Natural killer cell (primary cell): ENCODE data around the gene SPAG8. TPM values are rescaled to one million over a fixed set of nuclear protein-coding genes. Genes with fewer than 3 reads are reported as not detected.

ENCODE experiments used
- ATAC-seq, 3 donors: fragments of 150-1000 bp in 2 of 3; fragments of 200-7000 bp in 1 of 3; cut with Tn5 transposase; 1 replicate in 1 of 3; 2 replicates in 2 of 3; pipeline ENCODE4 v1.10.0; 2021; ENCODE audit warnings: mild to moderate bottlenecking in 2 of 3, moderate library complexity in 2 of 3
- DNase-seq, 2 donors: peaks; one replicate each; pipeline versions ENCODE4 v3.0.0 to v3.0.0-alpha.2; 2013 to 2021; ENCODE audit warnings: mixed read lengths in 1 of 2
- H3K27ac ChIP-seq: one replicate; pipeline ENCODE4 v1.5.1; 2013; ENCODE audit warnings: mild to moderate bottlenecking, low read length
- H3K27me3 ChIP-seq: one replicate; pipeline ENCODE4 v1.6.1; 2013; ENCODE audit warnings: low read length; ENCODE audit not compliant: control insufficient read depth, insufficient read depth
- H3K36me3 ChIP-seq: one replicate; pipeline ENCODE4 v1.6.1; 2013; ENCODE audit warnings: low read length; ENCODE audit not compliant: control insufficient read depth, insufficient read depth
- H3K4me1 ChIP-seq: one replicate; pipeline ENCODE4 v1.6.1; 2013; ENCODE audit warnings: low read length; ENCODE audit not compliant: control insufficient read depth, insufficient read depth
- H3K4me3 ChIP-seq: one replicate; pipeline ENCODE4 v1.5.1; 2013; ENCODE audit warnings: low read length
- H3K9me3 ChIP-seq: one replicate; pipeline ENCODE4 v1.6.1; 2013; ENCODE audit warnings: low read length; ENCODE audit not compliant: control insufficient read depth, insufficient read depth
- H3K27ac Mint-ChIP-seq, 2 donors: one replicate each; pipeline ENCODE4 v1.8.0; 2022; ENCODE audit warnings: mild to moderate bottlenecking in 2 of 2, mixed read lengths in 2 of 2, moderate library complexity in 1 of 2
- H3K27me3 Mint-ChIP-seq, 2 donors: one replicate each; pipeline ENCODE4 v1.8.0; 2022; ENCODE audit warnings: low read depth in 2 of 2, mixed read lengths in 2 of 2
- H3K36me3 Mint-ChIP-seq: one replicate; pipeline ENCODE4 v1.8.0; 2022; ENCODE audit warnings: mixed read lengths
- H3K4me1 Mint-ChIP-seq, 2 donors: one replicate each; pipeline ENCODE4 v1.8.0; 2022; ENCODE audit warnings: mixed read lengths in 2 of 2
- H3K4me3 Mint-ChIP-seq: one replicate; pipeline ENCODE4 v1.8.0; 2022; ENCODE audit warnings: mild to moderate bottlenecking, moderate library complexity, mixed read lengths
- H3K9me3 Mint-ChIP-seq, 2 donors: one replicate each; pipeline ENCODE4 v1.8.0; 2022; ENCODE audit warnings: mixed read lengths in 2 of 2
- WGBS: methylation state at CpG from one replicate; pipeline ENCODE4 v1.1.7; 2013; ENCODE audit warnings: missing lambda C conversion rate; ENCODE audit not compliant: insufficient coverage; 5-methylcytosine and 5-hydroxymethylcytosine counted together
- intact Hi-C: fragments of 100-400 bp; cut with micrococcal nuclease; formaldehyde crosslinking; loops from one replicate; pipeline ENCODE4 v1.14.2; 2022
- total RNA-seq, 4 donors: library from RNA; stranded (reverse); fragments of 120-200 nt in 1 of 4; gene quantifications; one replicate each; pipeline versions ENCODE4 v1.2.3 to v1.2.4, GENCODE V29; 2013 to 2022
- TF ChIP-seq, protein P1 (sequence below): fragments of 200-600 bp; IDR thresholded peaks from one replicate; pipeline ENCODE4 v1.8.0; 2022; ENCODE audit warnings: antibody characterized with exemption

SPAG8 gene
- total RNA-seq, 3 donors from 2014 or later (not counting 1 experiment from before 2014, with no cell fraction given), result 2.0 to 2.4 (median 2.1) TPM

DNA sequence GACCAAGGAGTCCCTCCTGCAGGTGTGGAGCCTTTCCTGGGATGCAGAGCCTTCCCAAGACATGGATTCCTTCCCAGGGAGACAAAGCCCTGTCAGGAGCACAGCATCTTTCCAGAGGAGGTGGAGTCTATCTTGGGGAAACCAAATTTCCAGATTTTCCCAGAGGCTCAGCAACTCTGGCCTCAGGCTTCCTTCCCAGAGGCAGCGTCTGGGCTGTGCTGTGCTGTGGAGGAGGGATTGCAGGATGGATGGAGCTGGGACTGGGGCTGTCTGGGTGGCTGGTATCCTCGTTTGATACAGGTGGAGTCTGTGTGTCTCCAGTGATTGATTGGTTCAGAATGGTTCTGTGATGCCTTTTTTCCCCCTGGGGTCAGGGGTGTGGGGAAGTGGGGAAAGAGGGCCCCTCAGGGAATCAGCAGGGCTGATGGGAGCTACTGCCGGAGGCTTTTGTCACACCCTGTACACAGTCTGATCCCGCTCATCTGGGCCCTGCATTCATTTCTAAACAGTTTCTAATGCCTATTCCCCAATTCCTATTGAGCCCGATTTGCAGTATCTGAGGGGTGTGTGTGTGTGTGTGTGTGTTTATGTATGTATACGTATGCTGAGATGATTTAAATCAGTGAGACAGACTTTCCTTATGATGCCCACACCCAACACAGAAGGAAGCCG, 42.2 kb upstream of the SPAG8 start:
- TF ChIP-seq, protein P1, sequence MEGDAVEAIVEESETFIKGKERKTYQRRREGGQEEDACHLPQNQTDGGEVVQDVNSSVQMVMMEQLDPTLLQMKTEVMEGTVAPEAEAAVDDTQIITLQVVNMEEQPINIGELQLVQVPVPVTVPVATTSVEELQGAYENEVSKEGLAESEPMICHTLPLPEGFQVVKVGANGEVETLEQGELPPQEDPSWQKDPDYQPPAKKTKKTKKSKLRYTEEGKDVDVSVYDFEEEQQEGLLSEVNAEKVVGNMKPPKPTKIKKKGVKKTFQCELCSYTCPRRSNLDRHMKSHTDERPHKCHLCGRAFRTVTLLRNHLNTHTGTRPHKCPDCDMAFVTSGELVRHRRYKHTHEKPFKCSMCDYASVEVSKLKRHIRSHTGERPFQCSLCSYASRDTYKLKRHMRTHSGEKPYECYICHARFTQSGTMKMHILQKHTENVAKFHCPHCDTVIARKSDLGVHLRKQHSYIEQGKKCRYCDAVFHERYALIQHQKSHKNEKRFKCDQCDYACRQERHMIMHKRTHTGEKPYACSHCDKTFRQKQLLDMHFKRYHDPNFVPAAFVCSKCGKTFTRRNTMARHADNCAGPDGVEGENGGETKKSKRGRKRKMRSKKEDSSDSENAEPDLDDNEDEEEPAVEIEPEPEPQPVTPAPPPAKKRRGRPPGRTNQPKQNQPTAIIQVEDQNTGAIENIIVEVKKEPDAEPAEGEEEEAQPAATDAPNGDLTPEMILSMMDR, result no peak
- intact Hi-C loops, result no loop called here
- Histone ChIP-seq H3K4me3 (no peak overlapping the region), H3K36me3 (no peaks in the 10 kb centered on the region), H3K4me1 (no peaks in the 10 kb centered on the region), H3K27ac (no peak overlapping the region), H3K9me3 (no peaks in the 10 kb centered on the region), H3K27me3 (peaks cover 2% of the 10 kb centered on the region)
- Mint-ChIP-seq H3K36me3 (no peaks in the 10 kb centered on the region), H3K4me3 (no peak overlapping the region), H3K4me1 (peaks cover 6 to 11% of the 10 kb centered on the region in 2 donors), H3K27me3 (peaks cover 0 to 6% of the 10 kb centered on the region in 2 donors), H3K27ac (no peak overlapping the region), H3K9me3 (no peaks in the 10 kb centered on the region)
- no peak for ATAC-seq
- peak in 1 of 2 donors; percentile 4 for DNase-seq
- 85% methylated on average over 3 of the region's 7 CpGs for whole genome bisulfite sequencing

DNA sequence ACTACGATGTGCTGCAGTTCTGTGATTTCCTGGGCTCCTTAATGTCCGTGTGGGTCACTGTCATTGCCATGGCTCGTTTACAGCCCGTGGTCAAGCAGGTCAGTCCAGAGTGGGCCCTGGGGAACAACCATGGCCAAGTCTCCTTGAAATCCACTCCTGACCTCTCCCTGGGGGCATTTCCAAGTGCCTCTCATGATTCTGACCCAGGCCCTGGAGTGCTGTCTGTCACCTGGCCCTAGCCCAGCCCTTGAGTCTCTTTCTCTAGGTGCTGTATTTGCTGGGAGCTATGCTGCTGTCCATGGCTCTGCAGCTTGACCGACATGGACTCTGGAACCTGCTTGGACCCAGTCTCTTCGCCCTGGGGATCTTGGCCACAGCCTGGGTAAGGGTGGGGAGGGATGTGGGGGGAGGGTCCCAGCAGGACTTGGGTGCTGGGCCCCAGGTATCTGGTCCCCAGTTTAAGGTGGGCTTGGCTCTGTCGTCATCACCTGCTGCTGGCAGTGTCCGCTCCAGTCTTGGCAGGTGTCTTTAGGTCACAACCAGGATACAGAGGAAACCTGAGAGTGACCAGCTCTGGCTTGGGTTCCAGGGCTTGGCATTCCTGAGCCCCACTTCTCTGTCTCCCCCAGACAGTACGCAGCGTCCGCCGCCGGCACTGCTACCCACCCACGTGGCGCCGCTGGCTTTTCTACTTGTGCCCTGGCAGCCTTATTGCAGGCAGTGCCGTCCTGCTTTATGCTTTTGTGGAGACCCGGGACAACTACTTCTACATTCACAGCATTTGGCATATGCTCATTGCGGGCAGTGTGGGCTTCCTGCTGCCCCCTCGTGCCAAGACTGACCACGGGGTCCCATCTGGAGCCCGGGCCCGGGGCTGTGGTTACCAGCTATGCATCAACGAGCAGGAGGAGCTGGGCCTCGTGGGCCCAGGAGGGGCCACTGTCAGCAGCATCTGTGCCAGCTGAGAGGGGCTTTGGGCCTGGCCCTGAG, 41.1 kb upstream of the SPAG8 start:
- Mint-ChIP-seq H3K9me3 (no peaks in the 10 kb centered on the region), H3K27ac (no peak overlapping the region), H3K4me1 (peaks cover 0 to under 1% of the 10 kb centered on the region in 2 donors), H3K4me3 (no peak overlapping the region), H3K36me3 (no peaks in the 10 kb centered on the region), H3K27me3 (peaks cover 0 to 6% of the 10 kb centered on the region in 2 donors)
- peaks cover 2% of the 10 kb centered on the region for H3K27me3 ChIP-seq
- no peak overlapping the region for H3K27ac ChIP-seq
- 82% methylated on average over 25 of the region's 25 CpGs for WGBS
- TF ChIP-seq, protein P1, result no peak
- H3K4me3 ChIP-seq, result no peak overlapping the region
- ATAC-seq (no peak), DNase-seq (peak in 1 of 2 donors; percentile 10)
- H3K4me1 ChIP-seq, result no peaks in the 10 kb centered on the region
- intact Hi-C loops, result no loop called here
- no peaks in the 10 kb centered on the region for H3K36me3 ChIP-seq
- no peaks in the 10 kb centered on the region for H3K9me3 ChIP-seq

DNA sequence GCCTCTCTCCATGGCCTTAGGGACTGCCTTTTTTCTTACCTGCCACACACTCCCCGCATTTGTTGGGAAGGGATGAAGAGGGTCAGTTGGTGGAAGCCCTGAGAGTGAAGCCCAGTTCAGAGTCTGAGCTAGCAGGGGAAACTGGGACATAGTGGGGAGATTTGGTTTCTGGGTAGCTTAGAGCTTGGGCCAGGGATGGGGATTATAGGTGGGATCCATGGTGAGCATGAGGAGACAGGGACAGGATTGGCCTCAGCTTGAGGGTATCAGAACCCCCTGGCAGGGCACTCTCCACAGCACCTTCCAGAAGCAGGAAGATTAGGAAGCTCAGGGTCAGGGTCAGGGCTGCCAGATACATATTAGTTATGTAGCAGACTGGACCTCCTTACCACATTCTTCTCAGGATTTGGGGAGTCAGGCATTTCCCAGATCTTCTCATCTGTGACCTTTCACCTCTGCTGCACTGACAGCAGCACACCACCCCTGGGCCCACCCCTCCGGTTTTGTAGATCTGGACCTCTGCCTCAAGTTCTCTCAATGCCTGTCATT, 40.3 kb upstream of the SPAG8 start:
- TF ChIP-seq, protein P1, result no peak
- H3K36me3 Mint-ChIP-seq, result no peaks in the 10 kb centered on the region
- no peak overlapping the region for H3K4me3 ChIP-seq
- H3K4me1 ChIP-seq, result peaks cover 2% of the 10 kb centered on the region
- no peaks in the 10 kb centered on the region for H3K9me3 ChIP-seq
- no peak for DNase-seq
- no peaks in the 10 kb centered on the region for H3K4me1 Mint-ChIP-seq
- no peak overlapping the region for H3K27ac Mint-ChIP-seq
- no peaks in the 10 kb centered on the region for H3K36me3 ChIP-seq
- no peak overlapping the region for H3K27ac ChIP-seq
- intact Hi-C loops, result no loop called here
- peaks cover 2% of the 10 kb centered on the region for H3K27me3 ChIP-seq
- H3K9me3 Mint-ChIP-seq, result no peaks in the 10 kb centered on the region
- peaks cover 0 to 6% of the 10 kb centered on the region in 2 donors for H3K27me3 Mint-ChIP-seq
- ATAC-seq, result no peak
- H3K4me3 Mint-ChIP-seq, result no peak overlapping the region
- WGBS, result 92% methylated on average over 2 of the region's 2 CpGs
